Endometrium (tissue), 2 donors: Measurements from ENCODE around the gene ABCA9.
A peak's percentile ranks its signal among the peaks of the same experiment; 100 is the strongest.

Source experiments
- FAIRE-seq: peaks from 2 replicates; lab custom pipeline; 2012; peaks lifted over from hg19 to GRCh38; lab: Jason Lieb, UNC
- donor health status: control.
- donor health status: control.

The ABCA9 gene

DNA sequence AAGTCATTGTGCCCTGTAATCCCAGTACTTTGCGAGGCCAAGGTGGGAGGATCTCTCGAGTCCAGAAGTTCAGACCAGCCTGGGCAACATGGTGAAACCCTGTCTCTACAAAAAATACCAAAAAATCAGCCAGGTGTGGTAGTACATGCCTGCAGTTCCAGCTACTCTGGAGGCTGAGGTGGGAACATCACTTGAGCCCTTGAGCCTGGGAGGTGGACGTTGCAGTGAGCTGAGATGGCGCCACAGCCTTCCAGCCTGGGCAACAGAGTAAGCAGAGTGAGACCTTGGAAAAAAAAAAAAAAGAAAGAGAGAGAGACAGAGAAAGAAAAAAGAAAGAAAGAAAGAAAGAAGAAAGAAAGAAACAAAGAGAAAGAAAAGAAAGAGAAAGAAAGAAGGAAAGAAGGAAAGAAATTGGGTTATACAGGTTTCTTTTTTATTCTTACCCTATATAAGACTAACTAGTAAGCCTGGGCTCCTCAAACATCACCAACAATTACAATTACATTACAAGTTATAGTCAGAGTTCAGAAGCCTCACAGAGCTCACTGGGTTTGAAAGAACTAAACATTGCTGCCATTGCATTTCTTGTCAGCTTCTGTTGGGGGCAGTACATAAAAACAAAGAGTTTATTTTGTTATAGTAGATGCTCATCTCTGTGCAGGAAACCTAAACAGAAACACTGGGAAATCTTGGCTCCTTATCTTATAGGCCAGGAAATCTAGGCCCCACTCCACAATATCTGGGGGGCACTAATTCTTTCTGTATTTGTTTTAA, 6.7 kb upstream of the ABCA9 start:
- no peak for FAIRE-seq

DNA sequence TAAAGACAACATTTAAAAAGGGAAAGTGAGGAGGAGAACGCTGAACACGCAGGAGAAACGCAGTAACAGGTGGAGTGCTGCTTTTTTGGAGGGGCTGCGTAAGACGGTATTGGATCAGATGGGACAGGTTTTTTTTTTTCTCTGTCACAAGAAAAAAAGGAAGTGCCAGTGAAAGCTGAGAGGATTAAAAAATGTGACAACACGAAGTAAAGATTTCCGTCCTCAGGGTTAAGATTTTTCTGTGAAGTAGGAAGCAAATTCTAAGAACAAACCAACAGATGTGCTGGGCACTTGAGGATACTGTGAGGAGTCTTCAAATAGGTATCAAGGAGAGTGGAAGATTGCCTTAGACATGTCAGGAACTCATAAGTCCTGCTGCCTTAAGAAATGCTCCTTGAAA, 5.8 kb upstream of the ABCA9 start:
- no peak for FAIRE-seq

DNA sequence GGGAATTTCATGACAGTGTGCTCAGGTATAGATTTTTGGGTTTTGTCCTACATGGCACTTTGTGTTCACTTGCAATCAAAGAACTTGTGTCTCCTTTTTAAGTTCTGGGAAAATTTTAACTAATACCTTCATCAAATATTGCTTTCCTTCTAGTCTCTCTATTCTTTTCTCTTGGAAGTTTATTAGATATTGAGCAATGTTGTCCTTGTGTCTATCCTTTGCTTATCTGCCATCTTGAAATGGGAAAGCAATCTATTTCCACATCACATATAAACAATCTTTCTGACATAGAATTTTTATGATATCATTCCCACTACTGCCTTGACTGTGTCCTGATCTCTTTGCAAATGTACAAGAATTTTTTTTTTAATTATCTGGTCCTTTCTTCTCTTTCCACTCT, 4.4 kb upstream of the ABCA9 start:
- no peak for FAIRE-seq

DNA sequence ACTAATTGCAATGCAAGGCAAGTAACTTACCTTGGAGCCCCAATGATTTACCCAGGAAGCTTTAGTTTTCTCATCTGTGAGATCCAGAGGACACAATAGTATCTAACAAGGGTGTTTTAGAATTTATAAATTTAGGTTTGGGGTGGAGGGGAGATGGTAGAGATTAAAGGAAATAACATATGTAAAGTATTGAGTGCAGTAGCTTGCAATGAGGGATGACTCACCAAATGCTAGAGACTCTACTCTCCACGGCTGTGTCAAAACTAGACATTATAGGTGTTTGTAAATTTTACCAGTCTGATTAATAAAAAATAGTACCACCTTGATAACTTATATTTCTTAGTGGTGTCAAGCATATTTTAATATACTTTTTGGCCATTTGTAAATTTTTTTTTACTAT, 3.7 kb upstream of the ABCA9 start:
- peak; percentile 37 for FAIRE-seq

DNA sequence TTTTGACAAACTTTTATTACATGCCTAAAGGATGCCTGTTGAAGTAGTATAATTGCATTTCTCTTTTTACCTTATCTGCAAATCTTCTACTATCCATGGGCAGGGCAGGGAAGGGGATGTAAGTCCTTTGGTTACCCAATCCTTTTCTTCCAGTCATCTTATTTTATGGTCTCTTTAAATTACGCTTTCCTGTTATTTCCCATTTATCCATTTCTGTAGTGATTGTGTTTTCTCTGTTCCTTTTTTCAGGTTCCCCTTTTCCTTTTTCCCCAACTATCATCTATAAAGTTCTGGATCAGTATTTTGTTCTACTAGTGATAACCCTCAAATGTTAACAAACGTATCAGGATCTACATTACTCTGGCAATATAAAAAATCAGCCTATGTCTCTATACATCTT, 3.3 kb upstream of the ABCA9 start:
- no peak for FAIRE-seq

DNA sequence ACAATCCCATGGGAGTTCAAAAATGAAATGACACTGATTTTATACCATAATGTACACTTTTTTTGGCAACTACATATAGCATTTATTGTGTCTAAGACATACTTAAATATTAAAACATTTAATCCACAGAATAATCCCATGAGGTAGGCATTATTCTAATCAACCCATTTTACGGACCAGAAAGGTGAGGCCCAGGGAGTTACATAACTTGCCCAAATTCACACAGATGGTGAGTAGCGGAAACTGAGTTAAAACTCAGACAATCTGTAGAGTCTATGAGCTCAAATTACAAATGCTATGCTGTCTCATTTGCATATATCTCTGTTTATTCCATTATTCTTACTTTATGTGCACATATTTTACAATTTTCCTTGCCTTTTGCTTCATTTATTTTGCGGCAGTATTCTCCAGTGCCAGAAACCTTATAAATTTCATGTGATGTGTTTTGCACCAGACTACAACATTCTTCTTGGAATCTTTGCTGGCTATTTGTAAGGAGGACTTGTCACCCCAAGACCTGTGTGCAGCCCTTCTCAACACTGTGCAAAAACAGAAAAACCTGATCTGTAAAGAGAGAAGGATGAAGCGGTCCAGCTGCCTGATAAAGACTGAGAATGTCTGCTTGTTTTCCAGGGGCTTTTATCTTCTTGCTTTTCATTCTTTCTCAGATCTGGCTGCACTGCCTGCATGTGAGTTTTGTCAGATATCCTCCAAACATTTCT, 2.3 kb upstream of the ABCA9 start:
- FAIRE-seq = peak; percentile 60

DNA sequence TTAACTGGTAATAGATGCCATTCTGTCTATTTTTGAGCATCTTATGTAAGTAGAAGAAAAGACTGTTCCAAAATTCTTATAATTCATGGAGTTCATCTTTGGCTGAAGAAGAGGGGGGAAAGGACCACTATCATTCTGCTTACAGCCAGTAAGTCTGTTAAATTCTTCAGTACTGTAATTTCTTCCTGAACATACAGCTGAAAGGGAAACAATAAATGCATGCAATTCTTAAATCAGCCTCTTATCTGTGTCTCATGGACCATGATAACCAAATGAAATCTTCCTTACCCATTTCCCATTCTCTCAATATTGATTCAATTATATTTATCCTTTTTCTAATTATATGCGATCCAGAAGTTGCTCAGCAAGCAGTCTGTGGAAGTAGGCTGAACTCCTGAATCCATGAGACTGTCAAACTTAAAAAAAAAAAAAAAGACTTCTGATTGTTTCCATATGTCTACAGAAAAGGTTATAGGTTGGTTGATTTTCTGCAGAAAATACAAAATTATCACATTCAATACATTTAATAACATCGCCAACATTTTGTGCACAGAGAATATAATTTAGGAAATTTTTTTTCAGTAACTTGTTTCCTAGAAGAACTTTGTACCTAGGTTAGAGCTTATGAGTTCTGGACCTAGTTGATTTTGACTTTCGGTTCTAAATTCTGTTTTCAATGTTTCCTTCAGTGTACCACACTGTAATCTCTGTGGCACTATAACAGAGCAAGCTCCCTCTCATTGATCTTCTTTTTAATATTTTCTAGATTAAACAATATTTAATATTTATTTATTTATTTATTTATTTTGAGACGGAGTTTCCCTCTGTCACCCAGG, 1.2 kb upstream of the ABCA9 start:
- no peak for FAIRE-seq

DNA sequence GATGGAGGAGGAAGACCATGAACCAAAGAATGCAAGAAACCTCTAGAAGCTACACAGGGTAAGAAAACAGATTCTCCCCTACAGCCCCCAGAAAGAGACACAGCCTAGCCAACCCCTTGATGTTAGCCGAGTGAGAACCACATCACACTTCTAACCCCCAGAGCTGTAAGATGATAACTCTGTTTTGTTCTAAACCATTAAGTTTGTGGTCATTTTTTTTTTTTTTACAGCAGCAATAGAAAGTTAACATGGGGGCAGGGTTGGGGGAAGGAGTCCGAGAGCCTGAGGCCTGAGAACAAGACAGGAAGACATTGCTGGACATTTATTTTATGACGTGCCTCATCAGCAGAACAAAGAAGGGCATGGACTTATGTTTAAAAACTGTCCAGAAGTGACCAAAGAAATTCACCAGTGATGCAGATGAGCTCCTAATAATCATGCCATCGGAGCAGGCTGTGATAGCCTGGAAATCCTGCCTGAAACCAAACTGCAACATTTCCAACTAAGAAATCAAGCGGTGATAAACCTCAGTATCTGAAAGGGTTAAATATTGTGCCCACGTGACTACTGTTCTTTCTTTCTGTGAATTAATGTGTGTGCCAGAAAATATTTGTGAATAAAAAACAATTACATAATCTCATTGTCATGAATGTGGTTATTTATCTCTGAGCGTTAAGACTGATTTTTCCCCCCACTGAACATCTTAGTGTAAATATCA, 1.1 kb downstream of the ABCA9 start:
- no peak for FAIRE-seq

DNA sequence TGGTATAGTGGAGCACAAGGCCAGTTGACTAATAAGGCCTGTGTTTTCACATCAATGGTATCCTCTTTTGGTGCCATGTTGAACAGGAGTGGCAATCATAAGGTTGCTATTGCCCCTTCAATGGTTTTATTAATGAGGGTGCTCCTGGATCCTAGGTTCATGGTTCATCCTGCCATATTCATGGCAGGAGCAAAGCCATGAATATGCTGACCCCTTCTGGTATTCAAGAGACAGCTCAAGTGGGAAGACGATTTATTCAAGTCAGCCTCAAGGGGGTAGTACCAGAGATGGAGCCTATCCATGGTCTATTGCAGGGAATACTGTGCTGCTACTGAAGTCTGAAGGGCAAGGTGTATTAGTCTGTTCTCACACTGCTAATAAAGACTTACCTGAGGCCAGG, 2.6 kb downstream of the ABCA9 start:
- no peak for FAIRE-seq

DNA sequence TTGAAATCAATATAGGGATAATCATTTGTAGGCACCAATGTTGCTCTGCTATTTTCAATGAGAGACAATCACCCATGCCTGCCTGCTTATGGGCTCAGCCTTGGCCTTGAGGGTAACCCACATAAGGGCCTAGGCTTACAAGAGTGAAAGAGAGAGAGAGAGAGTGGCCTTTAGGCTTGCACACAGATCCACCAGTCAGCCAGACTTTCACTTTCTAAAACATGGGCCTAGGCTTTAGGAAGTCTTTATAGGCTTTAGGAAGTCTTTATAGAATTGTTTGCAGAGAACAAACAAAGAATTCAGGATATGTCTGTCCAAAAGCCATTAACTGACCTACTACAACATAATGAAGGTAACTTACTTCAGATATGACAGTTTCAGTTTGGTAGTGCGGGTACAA, 3.4 kb downstream of the ABCA9 start:
- no peak for FAIRE-seq

DNA sequence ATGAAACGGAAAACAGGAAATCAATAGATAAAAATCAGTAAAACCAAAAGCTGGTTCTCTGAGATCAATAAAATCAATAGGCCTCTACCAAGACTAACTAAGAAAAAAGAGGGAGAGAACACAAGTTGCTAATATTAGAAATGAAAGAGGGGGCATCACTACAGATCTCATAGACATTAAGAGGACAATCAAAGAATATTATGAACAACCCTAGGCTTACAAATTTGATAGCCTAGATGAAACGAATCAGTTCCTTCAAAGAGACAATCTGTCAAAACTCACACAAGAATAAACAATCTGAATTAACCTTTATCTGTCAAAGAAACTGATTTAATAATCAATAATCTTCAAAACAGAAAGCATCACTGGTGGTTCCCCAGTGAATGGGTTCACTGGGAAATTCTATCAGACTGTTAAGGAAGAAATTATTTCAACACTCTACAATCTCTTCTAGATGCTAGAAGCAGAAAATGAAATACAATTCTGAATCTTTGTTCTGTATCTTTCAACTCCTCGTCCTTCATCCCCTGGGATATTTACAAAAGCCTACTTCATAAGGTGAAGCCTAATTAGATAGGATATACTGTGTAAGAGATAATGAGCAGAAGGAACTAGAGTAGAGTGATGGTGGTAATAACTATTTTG, 4.4 kb downstream of the ABCA9 start:
- no peak for FAIRE-seq

DNA sequence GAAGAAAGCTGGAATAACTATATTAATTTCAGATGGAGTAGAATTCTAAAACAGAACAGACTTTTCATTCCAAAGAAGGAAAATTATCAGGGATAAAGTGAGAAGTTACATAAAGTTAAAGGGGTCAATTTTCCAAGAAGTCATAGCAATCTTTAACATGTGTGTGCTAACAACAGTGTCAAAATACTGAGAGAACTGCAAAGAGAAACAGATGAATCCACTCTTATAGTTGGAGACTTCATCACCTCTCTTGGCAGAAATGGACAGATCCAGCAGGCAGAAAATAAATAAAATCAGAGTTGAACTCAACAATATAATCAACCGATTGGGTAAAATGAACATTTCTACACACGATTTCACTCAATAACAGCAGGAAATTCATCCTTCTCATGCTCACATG, 5.4 kb downstream of the ABCA9 start:
- FAIRE-seq = no peak

DNA sequence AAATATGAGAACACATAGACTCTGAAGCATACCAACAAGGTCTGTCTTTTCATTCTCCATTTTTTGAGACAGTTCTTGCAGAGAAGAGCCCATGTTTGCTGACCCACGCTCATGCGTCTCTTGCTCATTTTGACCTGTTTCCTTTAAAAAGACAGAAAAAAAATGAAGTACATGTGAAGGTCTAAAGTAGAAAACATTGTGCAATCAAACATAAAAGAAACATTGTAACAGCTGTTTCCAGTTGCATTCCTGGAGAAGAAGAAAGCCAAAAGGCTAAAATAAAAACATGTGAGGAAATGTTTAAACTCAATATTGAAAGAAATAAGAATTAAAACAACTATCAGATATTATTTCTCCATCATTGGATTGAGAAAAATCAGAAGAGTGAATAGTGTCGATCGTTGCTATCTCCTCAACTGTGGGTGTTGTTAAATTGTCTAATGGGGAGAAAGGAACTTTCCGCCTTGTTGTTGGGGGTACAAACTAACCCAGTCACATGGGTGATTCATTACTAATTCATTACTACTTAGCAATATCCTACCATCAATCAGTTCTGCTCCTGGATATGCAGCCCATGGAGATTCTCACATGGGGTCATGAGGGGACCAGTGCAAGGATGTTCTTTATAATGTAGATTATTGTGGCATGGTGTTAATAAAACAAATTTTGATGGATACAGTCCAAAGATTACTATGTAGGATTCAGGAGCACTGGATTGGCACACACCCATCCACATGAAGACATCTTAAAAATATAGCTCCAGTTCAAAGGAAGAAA, 9.5 kb downstream of the ABCA9 start:
- FAIRE-seq = peak; percentile 85

DNA sequence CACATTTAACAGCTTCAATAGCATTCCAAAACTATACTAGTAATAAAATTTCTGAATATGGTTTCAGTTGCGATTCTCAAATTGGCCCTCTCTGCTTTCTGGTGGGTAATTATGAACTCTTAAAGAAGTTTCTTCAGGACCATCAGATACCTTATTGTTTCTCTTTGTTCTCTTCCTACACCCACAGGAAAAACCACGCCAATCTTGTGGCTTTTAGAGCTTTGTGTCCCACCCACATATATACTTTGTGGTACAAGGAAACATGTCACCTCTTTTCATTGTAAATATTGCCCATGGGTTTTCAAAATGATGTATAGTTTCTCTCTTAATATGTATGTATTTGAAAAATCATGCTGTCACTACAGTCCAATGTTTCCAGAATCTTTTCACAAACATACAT, 12.1 kb downstream of the ABCA9 start:
- no peak for FAIRE-seq

DNA sequence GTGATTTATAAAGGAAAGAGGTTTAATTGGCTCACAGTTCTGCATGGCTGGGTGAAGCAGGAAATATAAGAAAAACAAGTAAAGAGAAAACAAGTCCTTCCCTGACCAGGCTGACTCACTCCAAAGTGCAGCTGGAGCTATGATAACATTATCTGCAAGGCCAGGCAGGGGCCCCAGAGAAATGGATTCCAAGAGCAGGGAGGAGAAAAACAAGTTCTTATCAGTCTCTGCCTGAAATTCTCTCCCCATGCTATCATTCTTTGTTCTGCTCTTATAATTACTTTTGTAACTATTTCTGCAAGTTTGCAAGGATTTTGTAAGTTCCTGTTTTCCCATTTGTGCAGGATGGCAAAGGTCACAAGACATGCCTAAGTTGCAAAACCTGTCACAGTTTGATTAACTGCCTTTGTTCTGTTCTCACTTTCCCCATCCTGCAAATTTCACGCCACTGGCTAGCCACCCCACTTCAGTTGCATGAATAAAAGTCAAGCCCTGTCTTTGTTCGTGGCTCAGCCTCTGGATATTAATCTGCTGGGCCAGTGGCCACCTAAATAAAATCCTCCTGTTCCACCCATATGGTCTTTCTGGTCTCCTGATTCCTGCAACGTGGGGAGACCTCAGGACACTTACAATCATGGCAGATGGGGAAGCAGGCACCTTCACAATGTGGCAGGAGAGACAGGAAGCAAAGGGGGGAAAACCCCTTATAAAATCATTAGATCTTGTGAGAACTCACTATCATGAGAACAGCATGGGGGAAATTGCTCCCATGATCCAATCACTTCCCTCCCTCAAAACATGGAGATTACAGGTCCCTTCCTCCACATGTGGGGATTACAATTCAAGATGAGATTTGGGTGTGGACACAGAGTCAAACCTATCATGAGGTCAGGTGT, 13.1 kb downstream of the ABCA9 start:
- FAIRE-seq = peak; percentile 50

DNA sequence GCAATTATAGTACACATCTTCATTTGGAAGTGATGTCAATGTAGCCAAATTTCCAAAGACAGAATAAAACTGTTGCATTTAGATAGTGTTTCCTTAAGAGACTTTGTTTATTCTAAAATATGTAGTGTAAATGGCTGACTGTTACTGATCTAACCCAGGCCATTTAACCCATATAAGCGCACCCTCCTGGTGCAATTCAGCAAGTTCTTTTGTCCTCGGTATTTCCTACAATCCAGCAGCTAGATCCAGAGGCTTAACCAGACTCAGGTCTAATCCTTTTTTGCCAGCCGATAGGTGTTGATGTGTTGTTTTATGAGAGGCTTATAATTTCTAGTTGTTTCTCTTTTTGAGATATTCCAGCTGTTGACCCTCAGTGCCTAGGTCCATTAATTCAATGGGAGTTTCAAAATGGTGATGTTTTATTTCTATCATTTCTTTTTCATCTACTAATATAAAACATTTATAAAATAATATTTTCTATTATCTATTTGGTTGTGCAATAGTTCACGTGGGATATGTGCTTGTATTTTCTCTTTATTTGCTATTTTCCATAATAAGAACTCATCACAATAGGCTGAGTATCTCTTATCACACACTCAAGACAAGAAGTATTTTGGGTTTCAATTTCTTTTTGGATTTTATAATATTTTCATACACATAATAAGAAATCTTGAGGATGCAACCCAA, 14.5 kb downstream of the ABCA9 start:
- no peak for FAIRE-seq

DNA sequence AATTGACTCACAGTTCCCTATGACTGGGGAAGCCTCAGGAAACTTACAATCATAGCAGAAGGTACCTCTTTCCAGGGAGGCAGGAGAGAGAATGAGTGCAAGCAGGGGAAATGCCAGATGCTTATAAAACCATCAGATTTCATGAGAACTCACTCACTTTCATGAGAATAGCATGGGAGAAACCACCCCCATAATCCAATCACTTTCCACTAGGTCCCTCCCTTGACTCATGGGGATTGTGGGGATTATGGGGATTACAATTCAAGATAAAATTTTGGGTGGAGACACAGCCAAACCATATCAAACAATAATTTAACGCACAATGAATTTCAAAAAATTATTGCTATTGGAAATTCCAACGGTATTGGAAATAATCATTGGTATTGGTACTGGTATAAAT, 15.1 kb downstream of the ABCA9 start:
- FAIRE-seq = no peak

DNA sequence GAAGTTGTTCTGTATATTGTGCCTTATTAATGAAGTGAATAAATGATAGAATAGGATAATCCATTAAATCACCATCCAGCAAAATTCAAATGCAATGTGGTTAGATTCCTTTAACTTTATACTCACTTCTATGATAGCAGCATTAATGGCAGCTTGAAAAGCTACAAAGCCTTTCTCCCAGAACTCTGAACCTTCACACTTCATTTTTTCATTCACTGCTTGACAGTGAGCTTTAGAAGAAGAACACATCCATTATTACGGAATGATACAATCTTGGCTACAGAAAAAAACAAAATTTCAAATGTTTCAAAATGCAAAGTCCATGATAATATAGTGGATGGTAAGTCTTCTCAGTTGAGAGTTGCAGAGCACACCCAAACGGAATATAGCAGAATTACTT, 16.4 kb downstream of the ABCA9 start:
- FAIRE-seq = no peak

DNA sequence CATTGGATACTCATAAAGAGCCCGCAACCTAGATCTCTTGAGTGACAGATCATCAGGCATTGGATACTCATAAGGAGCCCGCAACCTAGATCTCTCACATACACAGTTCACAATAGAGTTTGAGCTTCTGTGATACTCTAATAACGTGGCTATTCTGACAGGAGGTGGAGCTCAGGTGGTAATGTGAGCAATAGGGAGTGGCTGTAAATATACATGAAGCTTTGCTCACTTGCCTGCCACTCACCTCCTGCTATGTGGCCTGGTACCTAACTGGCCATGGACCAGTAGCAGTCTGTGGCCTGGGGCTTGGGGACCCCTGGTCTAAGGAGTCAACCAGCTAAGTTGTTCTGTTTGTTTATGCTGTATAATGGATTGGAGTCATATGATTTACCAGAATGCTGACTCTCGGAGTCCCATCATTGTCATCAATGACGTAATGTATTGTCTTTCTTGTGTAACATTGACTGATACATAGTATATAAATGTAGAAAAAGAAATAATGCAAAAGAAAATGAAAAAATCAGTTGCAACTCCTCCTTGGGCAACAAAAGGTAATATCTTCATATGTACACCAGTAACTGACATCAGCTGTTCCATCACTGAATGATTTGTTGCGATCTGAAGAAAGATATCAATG, 17.5 kb downstream of the ABCA9 start:
- no peak for FAIRE-seq
